K562 (cell line): ENCODE measurements around the gene FSHR. TPM values are rescaled to one million over a fixed set of nuclear protein-coding genes. Genes with fewer than 3 reads are reported as not detected.

ENCODE experiments used
- ATAC-seq: fragments of 200-7000 bp; cut with Tn5 transposase; 3 replicates; pipeline ENCODE4 v1.9.1; 2020; ENCODE audit warnings: moderate library complexity
- BruUV-seq: library from RNA; stranded (reverse); fragments of 400-500 nt; replicated peaks from 2 replicates; lab custom pipeline; 2021; lab: Mats Ljungman, UMichigan
- CTCF ChIA-PET: fragments of 300-600 bp; formaldehyde crosslinking; extraction: SDS; loops from one replicate; lab custom pipeline; 2021; ENCODE audit warnings: low intra/inter-chr PET ratio; lab: Yijun Ruan, JAX
- POLR2A ChIA-PET: fragments of 300-600, 350-650 bp; sonication (Branson Sonifier 250); formaldehyde crosslinking; extraction: SDS; loops from one replicate; lab custom pipeline; 2021; ENCODE audit warnings: antibody characterized with exemption, inconsistent platforms; lab: Yijun Ruan, JAX
- DNase-seq, 4 experiments: peaks; one replicate each; pipeline versions ENCODE4 v3.0.0 to v3.0.0-alpha.2; 2011 to 2018; ENCODE audit warnings: low spot score in 3 of 4, mixed read lengths in 3 of 4; ENCODE audit errors: extremely low read depth in 1 of 4
- FAIRE-seq: peaks from 2 replicates; lab custom pipeline; 2011; peaks lifted over from hg19 to GRCh38; lab: Jason Lieb, UNC
- H2AFZ ChIP-seq: 2 replicates; pipeline ENCODE4 v1.6.0; 2011; ENCODE audit warnings: low read depth, low read length, control low read depth, inconsistent platforms
- H3K27ac ChIP-seq: fragments of 200-600 bp; 3 replicates; pipeline ENCODE4 v1.8.0; 2011; ENCODE audit warnings: low read depth, mild to moderate bottlenecking, control low read depth, inconsistent platforms, low read length, moderate library complexity, mixed read lengths; ENCODE audit errors: extremely low read depth
- H3K27me3 ChIP-seq, 2 experiments: fragments of 300-600 bp in 1 of 2; 2 replicates in 1 of 2; 3 replicates in 1 of 2; pipeline versions ENCODE4 v1.6.0 to v1.8.0; 2011; ENCODE audit warnings: inconsistent platforms in 2 of 2, low read length in 2 of 2, mild to moderate bottlenecking in 1 of 2, mixed read lengths in 1 of 2, moderate library complexity in 1 of 2; ENCODE audit not compliant: control insufficient read depth in 2 of 2, insufficient read depth in 2 of 2
- H3K36me3 ChIP-seq: fragments of 300-600 bp; 3 replicates; pipeline ENCODE4 v1.8.0; 2011; ENCODE audit warnings: mild to moderate bottlenecking, low read length, inconsistent platforms; ENCODE audit not compliant: control insufficient read depth, insufficient read depth
- H3K4me1 ChIP-seq, 2 experiments: fragments of 200-600 bp in 1 of 2; replicated peaks in 1 of 2; 2 replicates in 1 of 2; 3 replicates in 1 of 2; pipeline versions ENCODE4 v1.5.1 to v1.8.0; 2011; ENCODE audit warnings: inconsistent platforms in 2 of 2, low read length in 2 of 2, mild to moderate bottlenecking in 1 of 2, mixed read lengths in 1 of 2, moderate library complexity in 1 of 2; ENCODE audit not compliant: control insufficient read depth in 2 of 2, insufficient read depth in 2 of 2
- H3K4me2 ChIP-seq: 2 replicates; pipeline ENCODE4 v1.6.1; 2011; ENCODE audit warnings: low read length, control low read depth, inconsistent platforms, mixed read lengths; ENCODE audit not compliant: insufficient read depth
- H3K4me3 ChIP-seq: fragments of 200-600 bp; sonication (generic), shearing (Covaris generic); 2 replicates; pipeline ENCODE4 v1.5.1; 2016; ENCODE audit warnings: control low read depth, inconsistent platforms
- H3K79me2 ChIP-seq: fragments of 200-600 bp; 3 replicates; pipeline ENCODE4 v1.8.0; 2011; ENCODE audit warnings: low read length, inconsistent platforms; ENCODE audit not compliant: control insufficient read depth, insufficient read depth
- H3K9ac ChIP-seq, 2 experiments: 2 replicates each; pipeline versions ENCODE4 v1.6.0 to v1.6.1; 2011; ENCODE audit warnings: low read depth in 2 of 2, low read length in 2 of 2, control low read depth in 1 of 2, inconsistent platforms in 1 of 2, mild to moderate bottlenecking in 1 of 2, mixed read lengths in 1 of 2; ENCODE audit not compliant: insufficient read depth in 1 of 2
- H3K9me1 ChIP-seq: one replicate; pipeline ENCODE4 v1.6.0; 2011; ENCODE audit warnings: inconsistent platforms, mild to moderate bottlenecking, low read length, moderate library complexity; ENCODE audit not compliant: control insufficient read depth, insufficient read depth
- H3K9me3 ChIP-seq: replicated peaks from 2 replicates; pipeline ENCODE4 v1.5.1; 2011; ENCODE audit warnings: low read depth, low read length, inconsistent platforms; ENCODE audit not compliant: control insufficient read depth, insufficient read depth
- H4K20me1 ChIP-seq: replicated peaks from 2 replicates; pipeline ENCODE4 v1.6.1; 2011; ENCODE audit warnings: low read length, inconsistent platforms, mixed read lengths; ENCODE audit not compliant: control insufficient read depth, insufficient read depth
- ELK3 ChIP-seq: fragments of 450-650 bp; formaldehyde crosslinking; IDR thresholded peaks from 2 replicates; pipeline ENCODE4 v1.4.0; 2020; ENCODE audit warnings: mild to moderate bottlenecking
- ETV5 ChIP-seq: sonication (generic); formaldehyde crosslinking; IDR thresholded peaks from 2 replicates; pipeline ENCODE4 v1.4.0; 2020; ENCODE audit warnings: low read depth, mild to moderate bottlenecking, missing genetic modification reagents
- FOSL1 ChIP-seq: fragments of 200-800 bp; sonication (Bioruptor generic); conservative IDR thresholded peaks from 2 replicates; pipeline ENCODE4 v1.6.1; 2016; ENCODE audit warnings: missing genetic modification characterization, missing compliant biosample characterization
- HMGN3 ChIP-seq: IDR thresholded peaks from 2 replicates; pipeline ENCODE4 v1.6.1; 2011; ENCODE audit warnings: borderline replicate concordance, low read depth, mild to moderate bottlenecking, mixed read lengths, low read length; ENCODE audit not compliant: insufficient read length; ENCODE audit errors: extremely low read depth
- PCBP2 ChIP-seq: fragments of 200-400 bp; formaldehyde crosslinking; IDR thresholded peaks from 2 replicates; pipeline ENCODE4 v1.6.1; 2018; ENCODE audit warnings: low read length, low read depth, mild to moderate bottlenecking, moderate library complexity; ENCODE audit not compliant: poor library complexity, severe bottlenecking
- POLR2AphosphoS5 ChIP-seq: IDR thresholded peaks from 2 replicates; pipeline ENCODE4 v1.6.1; 2011; ENCODE audit warnings: mild to moderate bottlenecking, low read depth, low read length, moderate library complexity; ENCODE audit not compliant: control insufficient read depth, insufficient read depth
- STAT5A ChIP-seq: IDR thresholded peaks from 2 replicates; pipeline ENCODE4 v1.6.1; 2012; ENCODE audit warnings: low read length, inconsistent platforms, borderline replicate concordance
- THRAP3 ChIP-seq: fragments of 450-650 bp; IDR thresholded peaks from 2 replicates; pipeline ENCODE4 v1.6.1; 2016; ENCODE audit warnings: mild to moderate bottlenecking, inconsistent platforms, borderline replicate concordance
- VEZF1 ChIP-seq: fragments of 200-800 bp; sonication (Bioruptor generic); IDR thresholded peaks from 2 replicates; pipeline ENCODE4 v1.6.1; 2017; ENCODE audit warnings: missing genetic modification characterization, missing compliant biosample characterization
- in situ Hi-C: fragments of 300-500 bp; cut with MboI; formaldehyde crosslinking; loops from 4 replicates; pipeline ENCODE4 v1.15.0; 2018; ENCODE audit warnings: inconsistent platforms, mixed read lengths
- intact Hi-C: fragments of 100-400 bp; cut with micrococcal nuclease; formaldehyde crosslinking; loops from 2 replicates; pipeline ENCODE4 v1.14.2; 2022
- polyA plus RNA-seq, 8 experiments: library from polyadenylated mRNA; depleted of rRNA in 4 of 8; stranded (reverse) in 5 of 8; unstranded in 3 of 8; fragments of >200 nt; fragmentation: Nextera tagmentation in 2 of 8; fragmentation: Illumina TruSeq in 1 of 8; extraction: Ambion mirVana in 2 of 8; extraction: Trizol in 1 of 8; gene quantifications; 2 replicates each; pipeline versions ENCODE4 v1.2.1 to v1.2.3, GENCODE V29; 2011 to 2014; ENCODE audit warnings: inconsistent platforms in 1 of 8, missing spikeins in 1 of 8
- total RNA-seq, 7 experiments: library from RNA; depleted of rRNA in 6 of 7; stranded (reverse); fragments of >200 nt in 6 of 7; fragmentation: Illumina TruSeq in 2 of 7; extraction: Trizol in 2 of 7; gene quantifications; 2 replicates each; pipeline versions ENCODE4 v1.2.1 to v1.2.3, GENCODE V29; 2011 to 2021; ENCODE audit warnings: low replicate concordance in 1 of 7
- TF ChIP-seq, protein P1 (sequence below): fragments of 250-450 bp; sonication (Bioruptor Pico); IDR thresholded peaks from 2 replicates; pipeline ENCODE4 v1.9.0; 2021; ENCODE audit warnings: mild to moderate bottlenecking

FSHR gene
- total and polyA plus RNA-seq, 9 of the 15 experiments (the other 6 are each of a cell fraction or from before 2014, with no cell fraction given): not detected

DNA sequence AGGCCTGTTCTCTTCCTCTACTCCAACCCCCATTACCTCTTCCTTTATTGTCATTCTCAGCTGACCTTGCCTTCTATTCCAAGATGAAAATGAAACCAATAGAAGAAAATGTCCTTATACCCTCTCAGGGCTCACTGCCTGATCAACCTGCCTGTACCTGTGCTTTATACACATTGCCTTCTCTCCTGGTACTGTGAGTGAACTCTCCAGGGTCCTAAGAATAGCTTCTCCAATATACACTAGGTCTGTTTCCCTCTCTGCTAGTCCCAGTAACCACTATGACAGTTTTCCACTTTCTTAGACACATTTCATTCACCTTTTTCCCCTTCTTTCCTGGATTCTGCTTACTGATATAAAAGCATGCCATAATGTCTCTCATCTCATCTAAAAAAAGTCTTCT lies 85.7 kb downstream of the FSHR start:
- no peak overlapping the region for H3K4me2 ChIP-seq
- TF ChIP-seq FOSL1: no peak
- no peak for TF ChIP-seq ETV5 (CRISPR knock-in tag)
- TF ChIP-seq, protein P1, sequence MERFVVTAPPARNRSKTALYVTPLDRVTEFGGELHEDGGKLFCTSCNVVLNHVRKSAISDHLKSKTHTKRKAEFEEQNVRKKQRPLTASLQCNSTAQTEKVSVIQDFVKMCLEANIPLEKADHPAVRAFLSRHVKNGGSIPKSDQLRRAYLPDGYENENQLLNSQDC: no peak
- TF ChIP-seq VEZF1 (CRISPR knock-in tag): no peak
- no peak for TF ChIP-seq STAT5A
- TF ChIP-seq PCBP2: no peak
- TF ChIP-seq ELK3 (CRISPR knock-in tag): no peak
- no peak for TF ChIP-seq HMGN3
- TF ChIP-seq POLR2AphosphoS5: no peak
- TF ChIP-seq THRAP3: no peak
- TF ChIP-seq, all 486 proteins: peak for 0
- Histone ChIP-seq H3K79me2 (no peaks in the 10 kb centered on the region), H3K9me1 (no peaks in the 10 kb centered on the region), H3K36me3 (no peaks in the 10 kb centered on the region), H3K4me1 (no peaks in the 10 kb centered on the region), H3K9me3 (no peaks in the 10 kb centered on the region), H2AFZ (no peak overlapping the region), H3K4me3 (no peak overlapping the region), H3K9ac (no peak overlapping the region), H4K20me1 (no peaks in the 10 kb centered on the region), H3K27me3 (no peaks in the 10 kb centered on the region), H3K27ac (no peak overlapping the region)
- ChIA-PET CTCF (no interaction called here), POLR2A (no interaction called here)
- FAIRE-seq: no peak
- no peak for ATAC-seq
- no peak for DNase-seq
- in situ Hi-C loops (no loop called here), intact Hi-C loops (no loop called here)
- no TSS peak for BruUV-seq
